HTR-8/SVneo (cell line): ENCODE measurements around the gene CPA5.
"Not testable (repeated sequence)": the region's sequence is repeated elsewhere in the genome, so short reads cannot be mapped to it uniquely, and the experiment has no call there.

Source experiments
- DNase-seq: peaks from one replicate; pipeline ENCODE4 v3.0.0; 2011; ENCODE audit warnings: low spot score, mixed read lengths; ENCODE audit not compliant: insufficient read length
- FAIRE-seq: peaks from 2 replicates; lab custom pipeline; 2011; peaks lifted over from hg19 to GRCh38; lab: Jason Lieb, UNC

Gene CPA5

GRCh38 chr7:130374507-130374906 lies 29.9 kb downstream of the CPA5 start:
- FAIRE-seq = no peak
- DNase-seq = no peak

- not testable (repeated sequence) for DNase-seq, FAIRE-seq
These were observed 31.8 kb downstream of the CPA5 start for GRCh38 chr7:130376461-130376860.

- DNase-seq (no peak), FAIRE-seq (no peak)
These were observed 32.6 kb downstream of the CPA5 start for GRCh38 chr7:130377178-130377577.

- FAIRE-seq (no peak), DNase-seq (no peak)
These were observed 34.4 kb downstream of the CPA5 start for GRCh38 chr7:130379019-130379418.

GRCh38 chr7:130379532-130379920 lies 34.9 kb downstream of the CPA5 start:
- FAIRE-seq (no peak), DNase-seq (no peak)

- DNase-seq (no peak), FAIRE-seq (no peak)
These were observed 35.6 kb downstream of the CPA5 start, which contains the start of gene CPA1 for GRCh38 chr7:130379921-130380860. CPA1 (plus strand) TSS chr7:130380494; CDS start chr7:130380521, 27 bp downstream.

GRCh38 chr7:130380861-130381455 lies 36.3 kb downstream of the CPA5 start:
- no peak for FAIRE-seq
- no peak for DNase-seq

GRCh38 chr7:130381468-130382312 lies 37.1 kb downstream of the CPA5 start:
- FAIRE-seq (no peak), DNase-seq (no peak)

GRCh38 chr7:130383187-130383980 lies 38.8 kb downstream of the CPA5 start:
- DNase-seq (no peak), FAIRE-seq (no peak)

- FAIRE-seq (no peak), DNase-seq (no peak)
These were observed 39.8 kb downstream of the CPA5 start for GRCh38 chr7:130384371-130384801.

GRCh38 chr7:130384841-130385599 lies 40.4 kb downstream of the CPA5 start:
- FAIRE-seq = no peak
- no peak for DNase-seq

- no peak for FAIRE-seq
These were observed 41.0 kb downstream of the CPA5 start for GRCh38 chr7:130385600-130386066.

GRCh38 chr7:130386876-130387275 lies 42.3 kb downstream of the CPA5 start:
- FAIRE-seq (no peak), DNase-seq (no peak)

More at GRCh38 chr7:130385600-130386066, 41.0 kb downstream of the CPA5 start:
- DNase-seq = no peak

- no peak for DNase-seq
- FAIRE-seq = no peak
These were observed 42.7 kb downstream of the CPA5 start for GRCh38 chr7:130387306-130387627.

- FAIRE-seq (peak; percentile 13), DNase-seq (no peak)
These were observed 43.2 kb downstream of the CPA5 start for GRCh38 chr7:130387628-130388403.

- DNase-seq = no peak
- FAIRE-seq = no peak
These were observed 44.1 kb downstream of the CPA5 start for GRCh38 chr7:130388671-130389070.

- DNase-seq (no peak), FAIRE-seq (no peak)
These were observed 45.9 kb downstream of the CPA5 start for GRCh38 chr7:130390486-130390885.

GRCh38 chr7:130393101-130393561 lies 48.5 kb downstream of the CPA5 start:
- no peak for DNase-seq
- FAIRE-seq = no peak
